GM12878 (cell line): ENCODE measurements around the gene TTC22. TPM values are rescaled to one million over a fixed set of nuclear protein-coding genes. Genes with fewer than 3 reads are reported as not detected.

Source experiments
- ATAC-seq: fragments of 200-7000 bp; cut with Tn5 transposase; 3 replicates; pipeline ENCODE4 v1.9.1; 2020; ENCODE audit warnings: mild to moderate bottlenecking, moderate library complexity
- BruUV-seq: library from RNA; stranded (reverse); fragments of 400-500 nt; replicated peaks from 2 replicates; lab custom pipeline; 2021; lab: Mats Ljungman, UMichigan
- CTCF ChIA-PET: fragments of 300-600 bp; sonication (Branson Sonifier 250); formaldehyde crosslinking; extraction: SDS; loops from one replicate; lab custom pipeline; 2021; ENCODE audit warnings: inconsistent platforms; lab: Yijun Ruan, JAX
- POLR2A ChIA-PET: fragments of 350-600 bp; formaldehyde crosslinking; extraction: SDS; loops from one replicate; lab custom pipeline; 2021; ENCODE audit warnings: inconsistent platforms; lab: Charles Lee
- RAD21 ChIA-PET: fragments of 300-600 bp; sonication (Branson Sonifier 250); formaldehyde crosslinking; loops from one replicate; lab custom pipeline; 2023; ENCODE audit warnings: antibody characterized with exemption; ENCODE audit not compliant: unreplicated experiment; lab: Charles Lee
- SMC1A ChIA-PET: fragments of 300-600 bp; sonication (Branson Sonifier 250); formaldehyde crosslinking; loops from one replicate; lab custom pipeline; 2023; ENCODE audit not compliant: unreplicated experiment, uncharacterized antibody; lab: Charles Lee
- DNase-seq: peaks from one replicate; pipeline ENCODE4 v3.0.0-alpha.2; 2011; ENCODE audit warnings: low read depth, low spot score
- FAIRE-seq: peaks from 3 replicates; lab custom pipeline; 2011; peaks lifted over from hg19 to GRCh38; lab: Jason Lieb, UNC
- H2AFZ ChIP-seq: 2 replicates; pipeline ENCODE4 v1.6.0; 2011; ENCODE audit warnings: low read depth, low read length, control low read depth; ENCODE audit not compliant: control insufficient read depth
- H3K27ac ChIP-seq: 2 replicates; pipeline ENCODE4 v1.5.1; 2011; ENCODE audit warnings: control low read depth; ENCODE audit not compliant: control insufficient read depth, insufficient read depth
- H3K27me3 ChIP-seq, 2 experiments: replicated peaks in 1 of 2; 2 replicates each; pipeline versions ENCODE4 v1.6.0 to v1.6.1; 2011; ENCODE audit warnings: low read length in 1 of 2; ENCODE audit not compliant: control insufficient read depth in 2 of 2, insufficient read depth in 2 of 2
- H3K36me3 ChIP-seq, 2 experiments: 2 replicates each; pipeline ENCODE4 v1.5.1; 2011; ENCODE audit warnings: low read length in 1 of 2; ENCODE audit not compliant: control insufficient read depth in 2 of 2, insufficient read depth in 2 of 2
- H3K4me1 ChIP-seq: 2 replicates; pipeline ENCODE4 v1.6.1; 2011; ENCODE audit warnings: mild to moderate bottlenecking, low read length, moderate library complexity, mixed read lengths; ENCODE audit not compliant: control insufficient read depth, insufficient read depth
- H3K4me2 ChIP-seq: 2 replicates; pipeline ENCODE4 v1.6.0; 2011; ENCODE audit warnings: control low read depth; ENCODE audit not compliant: control insufficient read depth, insufficient read depth
- H3K4me3 ChIP-seq: fragments of 200-600 bp; sonication (generic); 2 replicates; pipeline ENCODE4 v1.5.1; 2016
- H3K79me2 ChIP-seq: 2 replicates; pipeline ENCODE4 v1.6.0; 2011; ENCODE audit warnings: low read length; ENCODE audit not compliant: control insufficient read depth, insufficient read depth
- H3K9ac ChIP-seq: 2 replicates; pipeline ENCODE4 v1.8.0; 2011; ENCODE audit warnings: low read length, control low read depth, mixed read lengths; ENCODE audit not compliant: control insufficient read depth, insufficient read depth
- H3K9me3 ChIP-seq: replicated peaks from 3 replicates; pipeline ENCODE4 v1.5.1; 2011; ENCODE audit warnings: mild to moderate bottlenecking, low read length; ENCODE audit not compliant: control insufficient read depth, insufficient read depth
- H4K20me1 ChIP-seq: 2 replicates; pipeline ENCODE4 v1.6.0; 2011; ENCODE audit not compliant: control insufficient read depth, insufficient read depth
- NR2C2 ChIP-seq: IDR thresholded peaks from 2 replicates; pipeline ENCODE4 v1.6.1; 2011; ENCODE audit warnings: borderline replicate concordance, low read depth; ENCODE audit not compliant: control insufficient read depth, insufficient read length
- RUNX3 ChIP-seq: IDR thresholded peaks from 2 replicates; pipeline ENCODE4 v1.6.1; 2012; ENCODE audit warnings: low read length, inconsistent platforms
- SUPT20H ChIP-seq: IDR thresholded peaks from 2 replicates; pipeline ENCODE4 v1.6.1; 2011; ENCODE audit warnings: low read depth, mild to moderate bottlenecking, low read length, moderate library complexity, borderline replicate concordance; ENCODE audit not compliant: control insufficient read depth
- WGBS: methylation state at CpG from one replicate; pipeline ENCODE4 v1.1.6; 2016; ENCODE audit warnings: low lambda C conversion rate; ENCODE audit not compliant: insufficient replicate concordance, insufficient coverage; ENCODE audit errors: missing lambda C conversion rate; 5-methylcytosine and 5-hydroxymethylcytosine counted together
- in situ Hi-C: fragments of 300-500 bp; cut with MboI; formaldehyde crosslinking; loops from 9 replicates; pipeline ENCODE4 v1.14.3; 2018; ENCODE audit warnings: mixed read lengths
- intact Hi-C: fragments of 100-400 bp; cut with micrococcal nuclease; formaldehyde crosslinking; loops from one replicate; pipeline ENCODE4 v1.14.2; 2022; ENCODE audit not compliant: unreplicated experiment
- polyA plus RNA-seq, 11 experiments: library from polyadenylated mRNA; depleted of rRNA in 4 of 11; unstranded in 6 of 11; stranded (reverse) in 5 of 11; fragments of >200 nt; fragmentation: Nextera tagmentation in 4 of 11; fragmentation: Illumina TruSeq in 1 of 11; extraction: Ambion mirVana in 4 of 11; extraction: Trizol in 1 of 11; gene quantifications; 1 replicate in 1 of 11; 2 replicates in 10 of 11; pipeline versions ENCODE4 v1.2.1 to v1.2.3, GENCODE V29; 2011 to 2016; ENCODE audit warnings: inconsistent platforms in 2 of 11, missing spikeins in 2 of 11, low read depth in 1 of 11
- total RNA-seq, 4 experiments: library from RNA; depleted of rRNA in 3 of 4; stranded (reverse); fragments of >200 nt in 3 of 4; fragmentation: Illumina TruSeq in 1 of 4; extraction: Trizol in 1 of 4; gene quantifications; 2 replicates each; pipeline versions ENCODE4 v1.2.1 to v1.2.3, GENCODE V29; 2013 to 2021
- TF ChIP-seq, protein P1 (sequence below): fragments of 450-650 bp; IDR thresholded peaks from 2 replicates; pipeline ENCODE4 v1.6.1; 2018; ENCODE audit warnings: borderline replicate concordance, mild to moderate bottlenecking; ENCODE audit not compliant: partially characterized antibody

The TTC22 gene
- total and polyA plus RNA-seq, 10 of the 15 experiments (the other 5 are each of a cell fraction or from before 2014, with no cell fraction given) = 0.64 to 5.1 (median 1.9) TPM

DNA sequence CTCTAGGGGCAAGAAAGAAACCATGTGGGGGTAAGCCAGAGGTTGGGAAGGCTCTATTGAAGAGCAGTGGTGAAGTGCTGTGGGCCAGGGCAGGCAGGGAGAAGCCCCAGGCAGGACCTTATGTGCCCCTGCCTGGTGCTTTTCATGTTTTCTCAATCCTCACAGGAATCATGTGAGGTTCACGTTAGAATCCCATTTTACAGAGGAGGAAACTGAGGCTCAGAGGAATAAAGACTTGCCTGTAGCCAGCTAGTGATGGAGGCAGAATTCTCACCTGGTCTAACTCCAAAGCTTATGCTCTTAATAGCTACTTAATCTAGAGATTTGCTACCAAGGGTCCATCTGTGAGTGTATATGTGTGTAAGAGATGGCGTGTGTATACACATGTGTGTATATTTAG, 4.2 kb downstream of the TTC22 start:
- ChIA-PET CTCF (interaction anchor here (0.6 to 6.5 kb wide), 3 partner anchors 13 to 260 kb away, joined by 3 to 60 read pairs (median 12); partner anchors contain the start of gene PARS2), RAD21 (no interaction called here), SMC1A (interaction anchor here (1.0 kb wide), 1 partner anchor 32 kb away, joined by 4 read pairs; no protein-coding TSS in a partner anchor), POLR2A (no interaction called here)
- Histone ChIP-seq H3K9me3 (peaks cover under 1% of the 10 kb centered on the region; the same call in 2 of the 3 replicates), H3K4me1 (peaks cover 27% of the 10 kb centered on the region), H3K27me3 (no peaks in the 10 kb centered on the region), H3K4me2 (no peak overlapping the region), H4K20me1 (no peaks in the 10 kb centered on the region), H3K36me3 (no peaks in the 10 kb centered on the region), H3K9ac (no peak overlapping the region), H2AFZ (no peak overlapping the region), H3K4me3 (no peak overlapping the region), H3K79me2 (no peaks in the 10 kb centered on the region), H3K27ac (no peak overlapping the region)
- WGBS = 100% methylated on average over 2 of the region's 2 CpGs
- no peak for DNase-seq
- in situ Hi-C loops (no loop called here), intact Hi-C loops (loop anchor here (5.0 kb wide), 1 partner anchor 80 kb away; the partner anchor contains the start of gene TTC4)
- BruUV-seq = no TSS peak
- ATAC-seq = no peak
- FAIRE-seq = no peak
- TF ChIP-seq NR2C2 = no peak
- TF ChIP-seq SUPT20H = no peak
- no peak for TF ChIP-seq RUNX3
- TF ChIP-seq, protein P1, sequence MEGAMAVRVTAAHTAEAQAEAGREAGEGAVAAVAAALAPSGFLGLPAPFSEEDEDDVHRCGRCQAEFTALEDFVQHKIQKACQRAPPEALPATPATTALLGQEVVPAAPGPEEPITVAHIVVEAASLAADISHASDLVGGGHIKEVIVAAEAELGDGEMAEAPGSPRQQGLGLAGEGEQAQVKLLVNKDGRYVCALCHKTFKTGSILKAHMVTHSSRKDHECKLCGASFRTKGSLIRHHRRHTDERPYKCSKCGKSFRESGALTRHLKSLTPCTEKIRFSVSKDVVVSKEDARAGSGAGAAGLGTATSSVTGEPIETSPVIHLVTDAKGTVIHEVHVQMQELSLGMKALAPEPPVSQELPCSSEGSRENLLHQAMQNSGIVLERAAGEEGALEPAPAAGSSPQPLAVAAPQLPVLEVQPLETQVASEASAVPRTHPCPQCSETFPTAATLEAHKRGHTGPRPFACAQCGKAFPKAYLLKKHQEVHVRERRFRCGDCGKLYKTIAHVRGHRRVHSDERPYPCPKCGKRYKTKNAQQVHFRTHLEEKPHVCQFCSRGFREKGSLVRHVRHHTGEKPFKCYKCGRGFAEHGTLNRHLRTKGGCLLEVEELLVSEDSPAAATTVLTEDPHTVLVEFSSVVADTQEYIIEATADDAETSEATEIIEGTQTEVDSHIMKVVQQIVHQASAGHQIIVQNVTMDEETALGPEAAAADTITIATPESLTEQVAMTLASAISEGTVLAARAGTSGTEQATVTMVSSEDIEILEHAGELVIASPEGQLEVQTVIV = no peak
